Measurements from ENCODE around the gene TIPIN. TPM values are rescaled to one million over a fixed set of nuclear protein-coding genes. Genes with fewer than 3 reads are reported as not detected.
A peak's percentile ranks its signal among the peaks of the same experiment; 100 is the strongest.

TIPIN gene
- polyA plus RNA-seq, 1 experiment: 10.4 TPM

GRCh38 chr15:66298803-66299251, 57.7 kb downstream of the TIPIN start:
- Histone ChIP-seq H3K27ac (ENCODE audit: low read depth, low read length) (no peak overlapping the region), H3K4me3 (ENCODE audit: low read depth, low read length) (no peak overlapping the region), H3K9me3 (ENCODE audit: control insufficient read depth, insufficient read depth, low read length) (no peaks in the 10 kb centered on the region), H3K27me3 (ENCODE audit: control insufficient read depth, insufficient read depth, low read length) (no peaks in the 10 kb centered on the region)
- ChIA-PET POLR2A (no interaction called here), CTCF (no interaction called here)
- TF ChIP-seq CTCF (IDR thresholded peaks at IDR 0.05; ENCODE audit: low read depth, low read length): no peak
- DNase-seq (ENCODE audit: low read depth, low spot score): no peak

GRCh38 chr15:66296186-66296585, 60.3 kb downstream of the TIPIN start:
- Histone ChIP-seq H3K9me3 (ENCODE audit: control insufficient read depth, insufficient read depth, low read length) (no peaks in the 10 kb centered on the region), H3K4me3 (ENCODE audit: low read depth, low read length) (no peak overlapping the region), H3K27me3 (ENCODE audit: control insufficient read depth, insufficient read depth, low read length) (no peaks in the 10 kb centered on the region), H3K27ac (ENCODE audit: low read depth, low read length) (no peak overlapping the region)
- ChIA-PET POLR2A (no interaction called here), CTCF (interaction anchor here (0.6 kb wide), 2 partner anchors 11 to 74 kb away, joined by 3 to 5 read pairs; no protein-coding TSS in a partner anchor)
- TF ChIP-seq CTCF (IDR thresholded peaks at IDR 0.05; ENCODE audit: low read depth, low read length): no peak
- DNase-seq (ENCODE audit: low read depth, low spot score): no peak

GRCh38 chr15:66294932-66295235, 61.6 kb downstream of the TIPIN start:
- H3K9me3 ChIP-seq (ENCODE audit: control insufficient read depth, insufficient read depth, low read length): no peaks in the 10 kb centered on the region
- no peak overlapping the region for H3K27ac ChIP-seq (ENCODE audit: low read depth, low read length)
- H3K27me3 ChIP-seq (ENCODE audit: control insufficient read depth, insufficient read depth, low read length): no peaks in the 10 kb centered on the region
- ChIA-PET CTCF (interaction anchor here (1.7 kb wide), 1 partner anchor 204 kb away, joined by 7 read pairs; no protein-coding TSS in a partner anchor), POLR2A (no interaction called here)
- no peak for TF ChIP-seq CTCF (IDR thresholded peaks at IDR 0.05; ENCODE audit: low read depth, low read length)
- H3K4me3 ChIP-seq (ENCODE audit: low read depth, low read length): no peak overlapping the region
- DNase-seq (ENCODE audit: low read depth, low spot score): no peak

GRCh38 chr15:66294157-66294931, 62.1 kb downstream of the TIPIN start:
- DNase-seq (ENCODE audit: low read depth, low spot score): peak; percentile 24
- TF ChIP-seq CTCF (IDR thresholded peaks at IDR 0.05; ENCODE audit: low read depth, low read length): no peak
- H3K27ac ChIP-seq (ENCODE audit: low read depth, low read length): peak overlapping the region; percentile 75
- peak overlapping the region; percentile 63 for H3K4me3 ChIP-seq (ENCODE audit: low read depth, low read length)
- ChIA-PET POLR2A (no interaction called here), CTCF (interaction anchor here (1.7 kb wide), 1 partner anchor 204 kb away, joined by 7 read pairs; no protein-coding TSS in a partner anchor)
- H3K27me3 ChIP-seq (ENCODE audit: control insufficient read depth, insufficient read depth, low read length): no peaks in the 10 kb centered on the region
- no peaks in the 10 kb centered on the region for H3K9me3 ChIP-seq (ENCODE audit: control insufficient read depth, insufficient read depth, low read length)

- DNase-seq (ENCODE audit: low read depth, low spot score): no peak
- Histone ChIP-seq H3K4me3 (ENCODE audit: low read depth, low read length) (peak within 1 kb of the TSS; percentile 63), H3K9me3 (ENCODE audit: control insufficient read depth, insufficient read depth, low read length) (no peaks in the 10 kb centered on the region), H3K27ac (ENCODE audit: low read depth, low read length) (peak within 1 kb of the TSS; percentile 75), H3K27me3 (ENCODE audit: control insufficient read depth, insufficient read depth, low read length) (no peaks in the 10 kb centered on the region)
- ChIA-PET CTCF (no interaction called here), POLR2A (no interaction called here)
- TF ChIP-seq CTCF (IDR thresholded peaks at IDR 0.05; ENCODE audit: low read depth, low read length): no peak
These were observed 62.9 kb downstream of the TIPIN start, which contains the start of gene DIS3L for GRCh38 chr15:66293419-66294156. TSS of gene DIS3L (plus strand) at chr15:66293568. CDS start at chr15:66293597, 29 bp downstream.
